HK-2 (cell line): ENCODE measurements around the gene MRC2.

Experiments used
- DNase-seq: peaks from one replicate; pipeline ENCODE4 v3.0.0-alpha.2; 2018; ENCODE audit not compliant: unreplicated experiment

Gene MRC2

DNA sequence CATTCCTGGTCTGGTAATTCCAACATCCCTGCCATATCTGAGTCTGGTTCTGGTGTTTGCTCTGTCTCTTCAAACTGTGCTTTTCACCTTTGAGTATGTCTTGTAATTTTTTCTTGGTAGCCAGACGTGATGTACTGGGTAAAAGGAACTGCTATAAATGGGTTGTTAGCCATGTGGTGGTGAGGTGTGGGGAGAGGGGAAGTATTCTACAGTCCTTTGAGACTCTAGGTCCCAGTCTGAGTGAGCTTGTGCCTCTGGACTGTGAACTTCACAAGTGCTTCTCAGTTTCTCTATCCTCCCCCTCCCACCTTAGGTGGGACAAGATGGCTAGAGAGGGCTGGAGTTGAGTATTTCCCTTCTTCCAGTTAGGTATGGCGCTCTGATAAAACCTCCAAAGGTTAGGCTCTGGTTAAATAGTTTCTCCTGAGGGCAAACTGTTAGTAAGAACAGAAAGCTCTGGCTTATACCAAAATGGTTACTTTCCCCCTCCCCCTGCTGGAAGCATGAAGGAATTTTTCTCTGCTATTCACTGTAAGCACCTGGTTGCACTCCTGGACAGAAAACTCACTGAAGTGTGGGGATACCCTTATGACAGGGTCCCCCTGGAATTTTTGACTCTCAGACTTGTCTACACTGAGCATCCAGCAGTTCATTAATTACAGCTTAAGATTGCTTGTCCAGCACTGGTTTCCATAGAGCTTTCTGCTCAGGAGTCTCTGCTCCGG lies 92.8 kb downstream of the MRC2 start:
- no peak for DNase-seq

DNA sequence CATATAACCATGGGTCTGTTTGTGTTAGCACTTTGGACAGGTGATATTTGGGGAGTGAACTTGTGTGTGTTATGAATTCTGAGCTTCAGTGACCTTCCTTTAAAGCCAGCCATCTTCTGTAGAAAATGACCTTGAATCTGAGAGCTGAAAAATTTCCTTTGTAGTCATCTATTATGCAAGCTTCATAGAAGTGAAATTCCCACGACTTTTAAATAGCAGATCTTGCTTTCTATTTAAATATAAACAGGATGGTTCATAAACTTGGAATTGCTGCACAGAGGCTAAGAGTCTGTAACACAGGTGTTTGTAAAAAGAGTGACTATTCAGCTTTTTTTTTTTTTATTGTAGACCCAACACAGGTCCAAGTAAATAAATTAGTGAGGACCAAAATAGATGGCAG lies 95.2 kb downstream of the MRC2 start:
- DNase-seq, result no peak

DNA sequence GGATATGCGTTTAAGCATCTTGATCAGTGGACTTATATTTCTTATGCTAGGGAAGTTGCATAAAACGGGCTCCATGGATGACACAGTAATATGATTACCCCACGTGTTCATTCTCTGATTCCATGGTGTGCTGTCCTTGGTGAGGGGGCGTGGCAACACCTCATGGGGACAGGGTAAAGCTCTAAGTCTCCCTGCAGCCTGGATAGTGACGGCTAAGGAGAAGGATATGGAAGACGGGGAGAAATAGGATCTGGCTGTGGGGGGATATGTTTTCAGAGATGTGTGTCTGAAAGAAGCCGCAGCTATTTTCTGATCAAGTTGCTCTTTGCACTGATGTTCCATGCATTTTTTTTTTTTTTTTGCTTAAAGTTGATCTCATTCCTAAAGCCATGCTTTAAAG lies 96.4 kb downstream of the MRC2 start:
- no peak for DNase-seq

DNA sequence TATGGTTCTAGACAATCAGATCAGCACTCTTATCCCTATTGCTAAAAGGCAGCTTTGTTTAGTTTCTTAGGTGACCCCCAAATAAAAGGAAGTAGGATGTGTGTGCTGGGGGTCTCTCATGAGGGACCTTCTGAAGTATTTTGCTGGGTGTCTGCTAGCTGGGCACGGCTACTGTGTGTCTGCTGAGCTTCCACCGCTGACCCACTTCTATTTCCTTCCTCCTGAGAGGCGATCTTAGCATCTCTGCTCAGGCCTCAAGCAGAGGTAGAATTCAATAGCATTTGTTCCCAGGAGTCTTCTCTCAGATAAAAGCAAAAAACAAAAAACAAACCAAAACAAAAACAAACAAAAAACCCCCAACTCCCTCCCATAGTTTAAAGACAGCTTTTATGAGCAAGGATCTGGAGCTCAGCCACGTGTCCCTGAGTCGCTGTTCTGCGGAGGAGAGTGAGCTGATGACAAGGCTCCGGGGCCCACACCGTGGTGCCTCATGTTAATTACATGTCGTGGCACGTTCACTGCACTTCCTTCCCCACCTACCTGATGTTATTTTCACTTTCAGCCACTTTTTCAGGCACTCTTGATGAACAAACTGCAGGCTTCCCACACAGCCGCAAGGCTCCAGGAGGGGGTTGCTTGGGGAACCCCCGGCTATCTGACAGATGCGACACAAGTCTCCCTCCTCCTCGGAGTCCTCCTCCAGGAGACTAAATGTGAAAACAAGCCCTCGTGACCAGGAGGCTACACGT lies 97.1 kb downstream of the MRC2 start:
- no peak for DNase-seq

DNA sequence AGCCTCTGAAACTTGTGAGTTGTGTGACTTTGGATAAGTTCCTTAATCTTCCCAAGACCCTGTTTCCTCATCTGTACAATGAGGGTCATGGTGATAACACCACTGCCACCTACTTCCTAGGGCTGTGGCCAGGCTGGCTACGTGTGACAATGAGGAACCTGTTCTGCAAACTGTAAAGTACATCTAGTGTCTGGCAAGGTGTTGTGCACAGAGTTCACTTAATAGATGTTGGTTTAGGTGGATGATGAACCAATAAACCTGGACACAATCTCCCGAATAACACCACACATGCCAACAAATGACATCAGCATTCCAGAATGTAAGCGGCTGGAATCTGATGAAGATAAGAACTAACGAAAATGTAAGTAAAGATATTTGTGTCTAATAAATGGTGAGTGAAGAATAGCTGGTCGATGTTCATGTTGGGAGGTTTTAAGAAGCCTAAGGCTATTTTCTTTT lies 98.3 kb downstream of the MRC2 start:
- DNase-seq, result no peak

DNA sequence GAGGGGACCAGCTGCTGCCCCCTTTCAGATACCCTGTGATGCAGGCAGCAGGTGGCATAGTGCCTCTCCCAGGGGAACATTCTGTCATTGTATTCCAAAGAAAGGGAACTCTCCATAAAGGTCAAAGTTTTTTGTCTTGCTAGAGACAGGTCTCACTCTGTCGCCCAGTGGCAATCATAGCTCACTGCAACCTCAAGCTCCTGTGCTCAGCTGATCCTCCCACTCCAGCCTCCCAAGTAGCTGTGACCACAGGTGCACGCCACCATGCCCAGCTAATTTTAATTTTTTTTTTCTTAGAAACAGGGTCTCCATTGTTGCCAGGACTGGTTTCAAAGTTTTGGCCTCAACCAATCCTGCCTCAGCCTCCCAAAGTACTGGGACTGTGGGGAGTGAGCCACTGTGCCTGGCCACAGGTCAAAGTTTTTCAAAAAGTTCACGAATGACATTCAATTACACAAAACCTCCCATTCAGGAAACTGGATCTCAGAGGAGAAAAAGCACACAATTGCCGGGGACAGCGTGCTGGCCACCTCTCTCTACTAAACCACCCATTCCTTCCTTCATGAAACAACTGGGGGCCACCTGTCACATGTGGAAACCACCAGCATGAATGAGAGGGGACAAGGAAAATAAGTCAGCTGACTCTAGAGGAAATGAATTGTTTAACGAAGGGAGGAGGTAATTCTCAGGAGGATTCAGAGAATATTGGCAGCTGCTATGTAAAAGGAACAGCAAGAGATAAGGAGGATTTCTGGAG lies 100.6 kb downstream of the MRC2 start:
- no peak for DNase-seq

DNA sequence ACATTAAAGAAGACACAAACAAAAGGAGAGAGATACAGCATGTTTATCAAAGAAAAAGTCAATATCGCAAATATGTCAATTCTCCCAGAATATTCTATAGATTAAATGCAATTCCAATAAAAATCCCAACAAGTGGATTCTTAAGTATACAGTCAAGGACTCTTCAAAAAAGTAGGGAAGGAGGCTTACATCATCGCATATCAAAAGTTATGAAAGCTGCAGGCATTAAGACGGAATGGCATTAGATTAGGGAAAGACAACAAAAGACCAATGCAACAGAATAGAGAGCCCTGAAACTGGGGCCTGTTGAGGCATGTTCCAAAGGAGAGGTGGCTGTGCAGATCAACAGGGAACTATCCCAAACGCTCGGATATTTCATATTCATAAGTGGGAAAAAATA lies 104.7 kb downstream of the MRC2 start:
- DNase-seq, result no peak

DNA sequence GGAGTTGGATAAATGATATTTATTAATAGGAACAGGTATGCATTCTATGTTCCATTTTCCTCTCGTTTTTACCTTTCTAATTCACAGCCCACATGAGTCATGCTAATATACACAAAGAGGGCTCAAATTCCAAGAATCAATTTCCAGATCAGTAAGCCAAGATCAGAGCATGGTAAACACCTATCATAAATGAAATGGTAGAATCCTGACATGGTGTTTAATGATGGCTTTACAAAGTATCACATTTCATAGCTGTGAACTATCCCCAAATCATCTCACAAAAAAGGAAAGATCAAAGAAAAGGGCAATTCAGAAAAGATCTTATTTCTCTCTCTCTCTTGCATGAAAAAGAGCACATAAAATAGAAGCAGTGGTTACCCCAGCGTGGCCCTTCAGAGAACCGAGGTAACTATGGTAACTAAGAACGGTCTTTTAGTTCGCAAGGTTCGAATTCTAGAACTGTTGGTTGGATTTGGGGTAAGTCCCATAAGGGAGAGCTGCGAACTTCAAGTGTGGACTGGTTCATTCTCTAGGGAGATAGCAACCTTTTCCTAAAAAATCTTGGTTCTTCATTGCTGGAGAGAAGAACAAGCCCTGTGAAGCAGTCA lies 107.7 kb downstream of the MRC2 start:
- no peak for DNase-seq

DNA sequence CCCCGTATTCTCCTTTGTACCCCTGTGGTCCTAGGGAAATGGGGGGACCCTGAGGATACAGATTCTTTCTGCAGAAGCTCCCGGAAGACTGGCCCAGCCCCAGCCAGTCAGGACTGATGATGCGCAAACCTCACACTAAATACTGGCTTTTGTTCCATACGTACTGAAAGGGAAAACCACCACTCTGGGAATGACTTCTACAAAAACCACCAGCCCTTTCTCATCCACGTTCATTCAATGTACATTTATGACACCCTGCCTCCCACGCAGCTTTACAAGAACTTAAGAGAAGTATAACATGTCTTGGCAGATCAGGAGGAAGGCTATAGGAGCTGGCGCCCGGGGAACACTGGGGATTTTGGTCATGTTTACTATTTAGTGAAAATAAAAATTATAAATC lies 110.0 kb downstream of the MRC2 start:
- DNase-seq, result no peak

DNA sequence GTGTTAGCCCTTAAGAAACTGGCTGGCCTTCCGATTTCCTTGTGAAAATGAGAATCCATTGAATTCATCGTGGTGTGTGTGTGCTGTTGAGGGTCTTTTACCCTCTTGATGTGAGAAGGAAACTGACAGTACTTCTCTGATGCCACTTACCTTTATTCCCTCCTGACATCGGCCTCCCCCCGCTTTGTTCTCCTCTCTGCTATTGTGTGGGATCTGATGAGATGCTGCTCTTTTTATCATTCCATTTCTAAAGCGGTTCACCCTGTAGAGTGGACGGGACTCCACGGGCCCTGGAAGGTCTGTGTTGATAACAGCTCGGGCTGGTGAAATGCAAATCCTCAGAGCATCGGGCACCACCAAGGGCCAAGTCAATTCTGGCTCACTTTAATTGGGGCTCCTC lies 110.8 kb downstream of the MRC2 start:
- DNase-seq, result no peak

DNA sequence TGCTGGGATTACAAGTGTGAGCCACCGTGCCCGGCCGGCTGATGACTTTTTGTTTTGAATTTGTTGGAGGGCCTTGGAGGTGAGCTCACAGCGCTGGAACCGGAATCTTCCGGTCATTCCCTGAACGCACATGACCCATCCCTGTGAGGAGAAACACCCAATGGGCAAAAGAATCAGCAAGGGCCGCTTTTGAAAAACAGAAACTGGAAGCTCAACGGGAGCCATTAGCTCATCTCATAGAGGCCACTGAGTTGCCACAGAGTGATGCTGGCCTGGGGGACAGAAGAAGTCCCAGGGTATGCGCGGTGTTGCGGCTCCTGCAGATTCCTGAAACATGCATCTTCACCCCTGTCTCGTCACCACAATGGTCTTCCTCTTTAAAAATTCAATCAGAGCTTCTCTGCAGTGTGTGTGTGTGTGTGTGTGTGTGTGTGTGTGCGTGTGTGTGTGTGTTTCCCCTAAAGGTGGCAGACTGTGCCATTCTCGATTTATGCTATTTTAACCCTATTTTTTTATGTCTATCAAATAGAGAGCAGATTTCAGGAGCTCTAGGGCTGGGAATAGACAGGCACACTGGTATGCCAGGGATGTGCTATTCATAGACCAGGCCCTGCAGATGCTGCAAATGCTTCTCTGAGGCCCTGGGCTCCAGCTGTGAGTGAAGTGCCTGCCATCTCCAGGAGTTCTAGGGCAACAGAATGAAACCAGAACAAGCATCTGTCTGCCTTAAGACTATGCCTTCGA lies 112.3 kb downstream of the MRC2 start:
- DNase-seq, result no peak

DNA sequence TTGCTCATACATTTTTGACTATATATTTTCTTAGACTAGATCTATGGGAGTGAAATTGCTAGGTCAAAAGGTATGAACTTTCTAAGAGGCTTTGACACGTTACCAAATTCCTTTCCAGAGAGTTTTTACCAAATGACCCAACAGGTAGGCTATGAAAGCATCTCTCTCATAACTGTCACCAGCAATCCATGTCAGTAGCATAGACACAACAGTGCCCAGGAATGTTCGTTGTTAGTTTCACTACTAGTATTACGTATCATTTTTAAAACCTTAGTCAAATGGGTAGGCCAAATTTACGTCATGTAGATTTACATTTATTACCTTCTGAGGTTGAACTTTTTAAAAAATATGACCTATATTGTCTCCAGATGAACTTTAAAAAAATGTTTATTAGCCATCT lies 113.8 kb downstream of the MRC2 start:
- DNase-seq, result no peak
